HL-60/S4 treated with phorbol 12-myristate 13-acetate at 8.2 ng/mL for 4 days and 3 days (cell line): ENCODE data around the gene NCAM1.

Source experiments
- in situ Hi-C: fragments of 300-500 bp; cut with MboI; formaldehyde crosslinking; loops from 2 replicates; pipeline ENCODE4 v1.15.0; 2022; ENCODE audit warnings: low sequenced_read_pairs

Gene NCAM1

GRCh38 chr11:113166280-113166679, 205.1 kb downstream of the NCAM1 start:
- in situ Hi-C loops, result no loop called here

- in situ Hi-C loops, result no loop called here
Observed at GRCh38 chr11:113167599-113167998, 206.4 kb downstream of the NCAM1 start.

- in situ Hi-C loops, result no loop called here
Observed at GRCh38 chr11:113168354-113169342, 207.4 kb downstream of the NCAM1 start.

GRCh38 chr11:113172382-113172951, 211.2 kb downstream of the NCAM1 start:
- in situ Hi-C loops, result no loop called here

GRCh38 chr11:113173126-113173525, 211.9 kb downstream of the NCAM1 start:
- in situ Hi-C loops, result no loop called here

GRCh38 chr11:113174882-113175281, 213.7 kb downstream of the NCAM1 start:
- in situ Hi-C loops, result no loop called here

GRCh38 chr11:113176599-113177360, 215.6 kb downstream of the NCAM1 start:
- in situ Hi-C loops, result no loop called here

- in situ Hi-C loops, result no loop called here
Observed at GRCh38 chr11:113177671-113178070, 216.5 kb downstream of the NCAM1 start.

GRCh38 chr11:113178381-113179070, 217.3 kb downstream of the NCAM1 start:
- in situ Hi-C loops, result no loop called here

- in situ Hi-C loops, result no loop called here
Observed at GRCh38 chr11:113179181-113179704, 218.0 kb downstream of the NCAM1 start.

GRCh38 chr11:113181094-113181493, 219.9 kb downstream of the NCAM1 start:
- in situ Hi-C loops, result no loop called here

GRCh38 chr11:113182288-113182687, 221.1 kb downstream of the NCAM1 start:
- in situ Hi-C loops, result no loop called here

- in situ Hi-C loops, result no loop called here
Observed at GRCh38 chr11:113184498-113184897, 223.3 kb downstream of the NCAM1 start.

GRCh38 chr11:113188371-113188834, 227.2 kb downstream of the NCAM1 start:
- in situ Hi-C loops, result no loop called here

- in situ Hi-C loops, result no loop called here
Observed at GRCh38 chr11:113189909-113190667, 228.9 kb downstream of the NCAM1 start.

GRCh38 chr11:113192121-113192925, 231.1 kb downstream of the NCAM1 start:
- in situ Hi-C loops, result no loop called here

GRCh38 chr11:113193016-113193415, 231.8 kb downstream of the NCAM1 start:
- in situ Hi-C loops, result no loop called here

- in situ Hi-C loops, result no loop called here
Observed at GRCh38 chr11:113193946-113194345, 232.7 kb downstream of the NCAM1 start.

- in situ Hi-C loops, result no loop called here
Observed at GRCh38 chr11:113195728-113196127, 234.5 kb downstream of the NCAM1 start.
